ENCODE measurements around the gene SOCS2. TPM values are rescaled to one million over a fixed set of nuclear protein-coding genes. Genes with fewer than 3 reads are reported as not detected.

SOCS2 gene
- total RNA-seq, 1 donor from 2014 or later = 20.0 TPM

DNA sequence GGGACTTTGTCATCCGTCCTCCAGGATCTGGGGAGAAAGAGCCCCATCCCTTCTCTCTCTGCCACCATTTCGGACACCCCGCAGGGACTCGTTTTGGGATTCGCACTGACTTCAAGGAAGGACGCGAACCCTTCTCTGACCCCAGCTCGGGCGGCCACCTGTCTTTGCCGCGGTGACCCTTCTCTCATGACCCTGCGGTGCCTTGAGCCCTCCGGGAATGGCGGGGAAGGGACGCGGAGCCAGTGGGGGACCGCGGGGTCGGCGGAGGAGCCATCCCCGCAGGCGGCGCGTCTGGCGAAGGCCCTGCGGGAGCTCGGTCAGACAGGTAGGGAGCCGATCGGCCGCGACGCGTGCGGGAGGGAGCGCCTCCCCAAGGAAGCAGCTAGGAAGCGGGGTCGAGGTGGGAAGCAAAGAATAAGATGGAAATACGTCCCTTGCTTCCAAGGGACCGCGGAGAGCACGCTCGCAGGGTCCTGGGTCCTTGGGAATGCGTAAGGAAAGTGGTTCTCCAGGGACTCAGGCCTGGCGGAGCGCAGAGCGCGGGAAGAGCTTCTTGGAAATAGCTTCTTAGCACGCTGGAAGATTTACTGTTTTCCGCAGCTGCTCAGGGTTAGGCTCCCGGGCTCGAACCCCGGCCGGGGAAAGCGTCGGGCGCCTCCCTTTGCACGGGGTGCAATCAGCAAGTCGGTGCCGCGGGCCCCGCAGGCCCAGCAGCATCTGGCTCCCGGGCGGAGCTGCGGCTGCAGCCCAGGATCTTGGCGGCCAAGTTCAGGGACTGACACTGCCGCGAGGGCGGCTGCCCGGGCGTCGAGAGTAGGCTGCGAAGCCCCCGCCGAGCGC lies 457 bp downstream of the SOCS2 start:
- ATAC-seq = no peak
- H3K4me3 ChIP-seq = peak overlapping the region; percentile 96
- H3K27ac ChIP-seq = peak overlapping the region; percentile 94
- no peaks in the 10 kb centered on the region for H3K9me3 ChIP-seq
- H3K4me1 ChIP-seq = peaks cover 9% of the 10 kb centered on the region
- H3K36me3 ChIP-seq = peaks cover 17% of the 10 kb centered on the region
- peak; percentile 51 for DNase-seq
- no peak for TF ChIP-seq CTCF (IDR thresholded peaks at IDR 0.05)
- intact Hi-C loops (cut with DNase I) = no loop called here
- no peaks in the 10 kb centered on the region for H3K27me3 ChIP-seq (ENCODE audit: low read depth)

GRCh38 chr12:93573552-93574223 lies 1.2 kb downstream of the SOCS2 start:
- TF ChIP-seq CTCF (IDR thresholded peaks at IDR 0.05) = no peak
- peaks cover 9% of the 10 kb centered on the region for H3K4me1 ChIP-seq
- H3K27ac ChIP-seq = peak overlapping the region; percentile 94
- DNase-seq (no peak), ATAC-seq (no peak)
- intact Hi-C loops (cut with DNase I) = no loop called here
- peaks cover 17% of the 10 kb centered on the region for H3K36me3 ChIP-seq
- peak overlapping the region; percentile 96 for H3K4me3 ChIP-seq
- H3K27me3 ChIP-seq (ENCODE audit: low read depth) = no peaks in the 10 kb centered on the region
- H3K9me3 ChIP-seq = no peaks in the 10 kb centered on the region

DNA sequence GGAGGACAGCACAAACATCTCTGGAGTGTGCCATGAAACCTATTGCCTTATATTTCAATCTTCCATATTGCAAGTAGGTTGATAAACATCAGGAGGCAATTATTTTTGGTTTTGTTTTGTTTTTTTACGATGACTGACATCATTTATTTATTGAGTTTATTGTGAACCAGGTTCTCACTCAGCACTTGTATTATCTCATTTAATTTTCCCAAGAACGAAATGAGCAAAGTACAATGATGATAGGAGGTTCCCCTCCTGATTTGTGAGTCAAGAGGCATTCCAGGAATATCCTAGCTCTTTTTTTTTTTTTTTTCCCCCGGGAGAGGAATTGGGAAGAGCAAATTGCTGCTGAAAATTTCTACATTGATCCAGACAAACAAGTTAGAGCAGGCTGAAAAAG lies 4.7 kb downstream of the SOCS2 start:
- ATAC-seq = no peak
- no peak for TF ChIP-seq CTCF (IDR thresholded peaks at IDR 0.05)
- Histone ChIP-seq H3K4me3 (no peak overlapping the region), H3K36me3 (peaks cover 17% of the 10 kb centered on the region), H3K4me1 (peaks cover 9% of the 10 kb centered on the region), H3K27me3 (ENCODE audit: low read depth) (no peaks in the 10 kb centered on the region), H3K27ac (no peak overlapping the region), H3K9me3 (no peaks in the 10 kb centered on the region)
- no peak for DNase-seq
- intact Hi-C loops (cut with DNase I) = no loop called here

DNA sequence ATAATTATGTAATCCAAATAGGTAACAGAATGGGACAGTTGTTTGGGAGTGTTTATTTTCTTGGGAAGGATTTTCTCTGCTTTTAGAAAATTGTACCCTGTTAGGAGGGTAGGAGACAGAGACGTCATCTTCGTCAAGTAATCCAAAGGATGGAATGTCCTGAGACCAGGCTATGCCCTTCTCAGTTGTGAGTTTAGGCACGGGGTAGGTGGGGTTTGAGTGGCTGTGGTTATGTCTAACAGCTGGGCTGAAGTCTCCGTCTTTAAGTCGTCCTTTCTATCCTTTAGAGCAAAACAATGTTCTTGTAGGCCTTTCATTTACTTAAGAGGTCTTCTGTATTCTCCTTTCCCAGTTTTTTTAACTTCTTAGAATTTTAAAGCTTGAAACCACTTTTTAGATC lies 5.7 kb downstream of the SOCS2 start:
- peaks cover 9% of the 10 kb centered on the region for H3K4me1 ChIP-seq
- peaks cover 17% of the 10 kb centered on the region for H3K36me3 ChIP-seq
- no peak overlapping the region for H3K4me3 ChIP-seq
- ATAC-seq = no peak
- intact Hi-C loops (cut with DNase I) = no loop called here
- DNase-seq = no peak
- no peak for TF ChIP-seq CTCF (IDR thresholded peaks at IDR 0.05)
- H3K9me3 ChIP-seq = no peaks in the 10 kb centered on the region
- H3K27me3 ChIP-seq (ENCODE audit: low read depth) = no peaks in the 10 kb centered on the region
- no peak overlapping the region for H3K27ac ChIP-seq

DNA sequence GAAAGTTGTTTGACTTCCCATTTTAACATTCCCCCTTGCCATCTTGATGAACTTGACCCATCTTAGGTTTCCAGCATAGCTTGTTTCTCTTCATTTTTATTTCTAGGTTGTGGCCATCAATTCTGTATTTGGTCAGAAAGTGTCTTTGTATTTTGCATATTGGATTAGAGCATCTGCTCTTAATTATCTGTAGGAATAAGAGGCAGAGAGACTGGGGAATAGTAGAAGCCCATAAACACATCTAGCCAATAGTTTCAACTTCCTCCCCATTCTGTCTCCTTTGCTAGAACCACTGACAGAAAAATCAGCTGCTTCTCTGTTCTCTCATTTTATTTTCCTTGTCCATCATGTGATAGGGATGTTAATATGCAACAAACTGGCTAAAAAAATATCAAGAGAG lies 8.2 kb downstream of the SOCS2 start:
- TF ChIP-seq CTCF (IDR thresholded peaks at IDR 0.05) = no peak
- intact Hi-C loops (cut with DNase I) = no loop called here
- Histone ChIP-seq H3K9me3 (no peaks in the 10 kb centered on the region), H3K4me1 (no peaks in the 10 kb centered on the region), H3K27me3 (ENCODE audit: low read depth) (no peaks in the 10 kb centered on the region), H3K36me3 (peaks cover 7% of the 10 kb centered on the region), H3K4me3 (no peak overlapping the region), H3K27ac (no peak overlapping the region)
- DNase-seq (no peak), ATAC-seq (no peak)

Data from lower lobe of right lung (tissue), 2 donors.